Fibroblast of villous mesenchyme (primary cell): ENCODE measurements around the gene NDUFS6. TPM values are rescaled to one million over a fixed set of nuclear protein-coding genes. Genes with fewer than 3 reads are reported as not detected.

ENCODE experiments used
- DNase-seq: peaks from one replicate; pipeline ENCODE4 v3.0.0-alpha.2; 2010; ENCODE audit warnings: low read depth
- H3K4me3 ChIP-seq: 2 replicates; pipeline ENCODE4 v1.5.1; 2011; ENCODE audit warnings: low read depth, mild to moderate bottlenecking, low read length
- CTCF ChIP-seq: IDR thresholded peaks from 2 replicates; pipeline ENCODE4 v1.5.1; 2012; ENCODE audit warnings: low read depth, mild to moderate bottlenecking, low read length; ENCODE audit not compliant: insufficient read depth
- total RNA-seq: library from RNA; depleted of rRNA; stranded (reverse); fragments of >200 nt; gene quantifications from 2 replicates; pipeline ENCODE4 v1.2.3, GENCODE V29; 2012

The NDUFS6 gene
- total RNA-seq, 1 donor: 22.9 TPM

DNA sequence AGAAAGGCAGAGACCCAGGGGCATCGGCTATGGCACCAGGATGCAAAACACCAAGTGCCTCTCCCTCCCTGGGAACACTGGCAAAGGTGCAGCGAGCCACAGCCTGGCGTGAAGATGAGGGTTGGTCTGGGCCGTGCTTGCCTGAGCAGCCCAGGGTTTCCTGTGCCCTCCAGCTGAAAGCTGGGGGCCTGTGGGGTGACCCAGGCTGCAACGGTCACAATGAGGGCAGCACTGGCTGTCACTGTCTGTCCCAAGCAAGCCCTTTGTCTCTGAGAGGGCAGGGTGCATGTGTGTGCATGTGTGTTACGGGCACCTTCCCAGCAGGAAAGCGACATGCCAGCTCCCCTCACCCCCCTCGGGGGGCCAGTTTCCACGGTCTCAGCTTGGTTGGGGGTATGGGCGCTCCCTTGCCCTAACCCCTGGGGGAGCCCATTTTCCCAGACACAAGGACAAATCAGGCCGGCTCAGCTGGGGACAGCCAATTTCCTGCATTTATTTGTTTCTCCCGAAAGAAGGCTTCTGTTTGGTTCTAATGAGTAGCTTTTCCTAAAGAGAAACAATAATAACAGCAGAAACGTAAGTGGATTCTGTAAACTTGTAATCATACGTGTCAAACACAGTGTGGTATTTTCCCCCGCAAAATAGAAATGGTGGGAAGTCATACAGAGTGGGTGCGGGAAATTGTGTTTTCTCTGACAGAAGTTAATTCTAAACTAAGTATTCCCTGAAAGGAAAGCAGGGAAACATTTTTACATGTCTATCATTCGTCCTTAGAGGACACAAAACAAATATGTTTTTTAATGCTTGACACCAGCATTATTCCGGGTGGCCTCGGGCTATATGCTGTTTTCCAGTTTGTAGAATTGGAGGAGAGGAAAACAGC, 22.8 kb upstream of the NDUFS6 start:
- no peak for DNase-seq
- H3K4me3 ChIP-seq: no peak overlapping the region
- TF ChIP-seq CTCF: no peak

DNA sequence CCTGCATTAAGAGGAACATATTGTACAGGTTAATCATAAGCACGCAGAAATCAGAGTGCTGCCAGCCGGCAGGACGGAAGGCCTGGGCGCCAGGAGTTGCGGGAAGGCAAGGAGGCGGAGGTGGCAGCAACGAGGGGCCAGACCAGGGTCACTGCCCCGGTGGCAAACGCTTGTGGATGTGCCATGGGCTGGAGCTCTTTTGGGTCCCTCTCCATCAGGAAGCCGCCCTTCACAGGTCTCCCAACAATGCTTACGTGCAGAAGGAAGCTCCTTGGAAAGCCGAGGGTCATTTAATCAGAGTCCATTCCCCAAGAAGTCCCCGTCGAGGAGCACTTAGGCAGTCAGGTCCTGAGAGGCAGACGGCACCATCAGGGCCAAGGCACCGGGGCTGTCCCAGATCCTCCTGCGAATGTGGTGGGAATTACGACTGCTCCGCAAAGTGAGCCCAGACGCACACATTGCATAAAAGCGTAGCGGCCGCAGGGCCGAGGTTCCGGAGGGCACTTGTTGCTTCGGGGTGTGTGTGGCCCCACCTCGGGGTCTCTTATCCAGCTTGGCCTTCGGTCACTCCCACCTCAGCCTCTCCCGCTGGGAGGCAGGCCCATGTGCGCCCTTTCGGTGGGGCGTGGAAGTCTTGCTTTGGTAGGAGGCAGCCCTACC, 22.1 kb upstream of the NDUFS6 start:
- no peak overlapping the region for H3K4me3 ChIP-seq
- no peak for DNase-seq
- TF ChIP-seq CTCF: no peak

- no peak for DNase-seq
Measured at GRCh38 chr5:1779782-1780613, 21.2 kb upstream of the NDUFS6 start.

DNA sequence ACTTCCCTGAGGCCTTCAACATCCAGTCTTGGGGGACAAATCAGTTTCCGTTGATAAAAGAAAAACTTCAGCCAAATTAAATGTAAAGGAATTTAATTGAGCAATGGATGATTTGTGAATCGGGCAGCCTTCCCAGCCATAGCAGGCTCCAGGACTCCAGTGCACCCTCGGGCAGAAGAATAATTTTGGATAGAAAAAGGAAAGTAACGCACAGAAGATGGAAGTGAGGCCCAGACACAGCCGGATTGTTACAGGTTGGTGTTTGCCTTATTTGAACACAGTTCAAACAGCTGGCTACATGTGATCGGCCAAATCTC, 20.6 kb upstream of the NDUFS6 start:
- DNase-seq: no peak
- TF ChIP-seq CTCF: no peak
- H3K4me3 ChIP-seq: no peak overlapping the region

More at GRCh38 chr5:1779782-1780613, 21.2 kb upstream of the NDUFS6 start:
- H3K4me3 ChIP-seq: no peak overlapping the region
- TF ChIP-seq CTCF: no peak

DNA sequence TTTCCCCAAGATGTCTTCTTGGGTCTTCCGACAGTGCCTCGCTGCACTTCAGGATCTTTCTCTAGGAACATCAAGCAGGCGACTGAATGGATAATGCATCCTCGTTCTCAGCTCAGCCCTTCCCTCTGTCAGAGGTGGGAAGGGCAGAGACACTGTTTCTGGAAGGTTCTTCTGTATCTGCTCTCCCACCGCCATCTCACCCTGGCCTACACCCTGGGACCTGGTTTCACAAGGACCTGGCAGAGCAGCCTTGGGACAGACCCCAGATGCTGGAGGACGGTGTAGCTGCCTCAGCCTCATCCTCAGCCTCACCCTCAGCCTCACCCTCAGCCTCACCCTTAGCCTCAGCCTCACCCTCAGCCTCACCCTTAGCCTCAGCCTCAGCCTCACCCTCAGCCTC, 20.1 kb upstream of the NDUFS6 start:
- H3K4me3 ChIP-seq: no peak overlapping the region
- no peak for TF ChIP-seq CTCF
- DNase-seq: no peak

GRCh38 chr5:1781726-1782384, 19.4 kb upstream of the NDUFS6 start:
- no peak for DNase-seq
- no peak overlapping the region for H3K4me3 ChIP-seq
- no peak for TF ChIP-seq CTCF
